Measurements from ENCODE around the gene CALHM4.

DNA sequence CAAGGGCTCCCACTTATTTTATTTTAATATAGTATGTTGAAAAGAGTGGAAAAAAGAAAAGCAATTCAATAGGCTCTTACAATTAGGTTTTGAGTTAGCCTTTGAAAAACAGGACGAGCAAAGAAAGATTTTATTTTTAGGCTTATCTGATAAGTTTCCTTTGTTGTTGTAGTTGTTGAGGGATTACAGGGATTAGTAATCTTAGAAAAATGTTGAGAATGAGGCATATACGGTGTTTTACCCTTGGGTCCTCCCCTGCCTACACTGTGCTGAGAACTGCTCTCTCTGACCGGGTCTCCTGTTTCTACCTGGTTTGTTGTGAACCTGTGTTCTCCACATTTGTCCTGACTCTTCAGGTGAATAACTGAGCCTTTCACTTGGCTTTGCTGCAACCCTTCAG is 24.8 kb upstream of the CALHM4 start:
- TF ChIP-seq HNRNPUL1 (IDR thresholded peaks at IDR 0.05; ENCODE audit: low read depth, low read length) (no peak), NFIC (IDR thresholded peaks at IDR 0.05; ENCODE audit: low read length) (no peak), PLRG1 (conservative IDR thresholded peaks at IDR 0.05) (no peak), KDM4B (CRISPR knock-in tag; IDR thresholded peaks at IDR 0.05) (no peak), GPN1 (CRISPR knock-in tag; IDR thresholded peaks at IDR 0.05; ENCODE audit: borderline replicate concordance) (no peak), MAZ (IDR thresholded peaks at IDR 0.05; ENCODE audit: borderline replicate concordance, low read depth, low read length) (no peak), MAZ (CRISPR knock-in tag; IDR thresholded peaks at IDR 0.05; ENCODE audit: low read depth) (no peak), BRCA1 (CRISPR knock-in tag; IDR thresholded peaks at IDR 0.05) (no peak), RAD21 (CRISPR knock-in tag; IDR thresholded peaks at IDR 0.05) (no peak), CEBPG (CRISPR knock-in tag; IDR thresholded peaks at IDR 0.05) (no peak)
- TF ChIP-seq, protein P1, sequence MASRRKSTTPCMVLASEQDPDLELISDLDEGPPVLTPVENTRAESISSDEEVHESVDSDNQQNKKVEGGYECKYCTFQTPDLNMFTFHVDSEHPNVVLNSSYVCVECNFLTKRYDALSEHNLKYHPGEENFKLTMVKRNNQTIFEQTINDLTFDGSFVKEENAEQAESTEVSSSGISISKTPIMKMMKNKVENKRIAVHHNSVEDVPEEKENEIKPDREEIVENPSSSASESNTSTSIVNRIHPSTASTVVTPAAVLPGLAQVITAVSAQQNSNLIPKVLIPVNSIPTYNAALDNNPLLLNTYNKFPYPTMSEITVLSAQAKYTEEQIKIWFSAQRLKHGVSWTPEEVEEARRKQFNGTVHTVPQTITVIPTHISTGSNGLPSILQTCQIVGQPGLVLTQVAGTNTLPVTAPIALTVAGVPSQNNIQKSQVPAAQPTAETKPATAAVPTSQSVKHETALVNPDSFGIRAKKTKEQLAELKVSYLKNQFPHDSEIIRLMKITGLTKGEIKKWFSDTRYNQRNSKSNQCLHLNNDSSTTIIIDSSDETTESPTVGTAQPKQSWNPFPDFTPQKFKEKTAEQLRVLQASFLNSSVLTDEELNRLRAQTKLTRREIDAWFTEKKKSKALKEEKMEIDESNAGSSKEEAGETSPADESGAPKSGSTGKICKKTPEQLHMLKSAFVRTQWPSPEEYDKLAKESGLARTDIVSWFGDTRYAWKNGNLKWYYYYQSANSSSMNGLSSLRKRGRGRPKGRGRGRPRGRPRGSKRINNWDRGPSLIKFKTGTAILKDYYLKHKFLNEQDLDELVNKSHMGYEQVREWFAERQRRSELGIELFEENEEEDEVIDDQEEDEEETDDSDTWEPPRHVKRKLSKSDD (CRISPR knock-in tag; IDR thresholded peaks at IDR 0.05; ENCODE audit: low read depth): no peak
- TF ChIP-seq, protein P2, sequence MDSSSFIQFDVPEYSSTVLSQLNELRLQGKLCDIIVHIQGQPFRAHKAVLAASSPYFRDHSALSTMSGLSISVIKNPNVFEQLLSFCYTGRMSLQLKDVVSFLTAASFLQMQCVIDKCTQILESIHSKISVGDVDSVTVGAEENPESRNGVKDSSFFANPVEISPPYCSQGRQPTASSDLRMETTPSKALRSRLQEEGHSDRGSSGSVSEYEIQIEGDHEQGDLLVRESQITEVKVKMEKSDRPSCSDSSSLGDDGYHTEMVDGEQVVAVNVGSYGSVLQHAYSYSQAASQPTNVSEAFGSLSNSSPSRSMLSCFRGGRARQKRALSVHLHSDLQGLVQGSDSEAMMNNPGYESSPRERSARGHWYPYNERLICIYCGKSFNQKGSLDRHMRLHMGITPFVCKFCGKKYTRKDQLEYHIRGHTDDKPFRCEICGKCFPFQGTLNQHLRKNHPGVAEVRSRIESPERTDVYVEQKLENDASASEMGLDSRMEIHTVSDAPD (CRISPR knock-in tag; IDR thresholded peaks at IDR 0.05): no peak
